Skeletal muscle cell (primary cell): ENCODE data around the gene HNRNPUL2.
"Not testable (repeated sequence)": the region's sequence is repeated elsewhere in the genome, so short reads cannot be mapped to it uniquely, and the experiment has no call there.

ENCODE experiments used
- DNase-seq: peaks from one replicate; pipeline ENCODE4 v3.0.0-alpha.2; 2010; ENCODE audit warnings: low read depth
- H3K4me3 ChIP-seq: 2 replicates; pipeline ENCODE4 v1.5.1; 2011; ENCODE audit warnings: low read depth, mild to moderate bottlenecking, control low read depth, low read length, moderate library complexity

HNRNPUL2 gene

GRCh38 chr11:62707277-62707861 lies 19.9 kb downstream of the HNRNPUL2 start, which contains the start of the genes BSCL2 and GNG3:
BSCL2 (minus strand) TSS chr11:62707424; CDS start chr11:62707195, 229 bp downstream.
GNG3 (plus strand) TSS chr11:62707676; CDS start chr11:62708296, 620 bp downstream.
- H3K4me3 ChIP-seq = peak within 1 kb of the TSS; percentile 61
- DNase-seq = no peak

DNA sequence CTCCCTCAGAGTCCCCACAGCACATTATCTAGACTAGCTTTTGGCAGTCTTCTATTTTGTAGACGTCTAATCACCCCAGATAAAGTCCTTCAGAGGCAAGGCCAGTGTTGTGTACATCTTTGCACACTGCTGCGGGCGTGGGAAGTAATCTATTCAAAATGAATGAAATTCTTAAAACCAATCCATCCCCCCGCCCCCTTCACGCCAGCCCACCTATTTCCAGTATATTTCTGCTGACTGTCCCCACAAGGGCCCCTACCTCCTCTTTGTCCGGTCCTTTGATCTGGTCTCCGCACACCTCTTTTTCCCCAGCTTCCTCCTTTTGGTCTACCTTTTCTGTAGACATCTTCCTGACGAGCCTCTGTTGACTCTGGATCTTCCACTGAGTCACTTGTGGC lies 20.4 kb downstream of the HNRNPUL2 start:
- peak overlapping the region; percentile 61 for H3K4me3 ChIP-seq
- no peak for DNase-seq

DNA sequence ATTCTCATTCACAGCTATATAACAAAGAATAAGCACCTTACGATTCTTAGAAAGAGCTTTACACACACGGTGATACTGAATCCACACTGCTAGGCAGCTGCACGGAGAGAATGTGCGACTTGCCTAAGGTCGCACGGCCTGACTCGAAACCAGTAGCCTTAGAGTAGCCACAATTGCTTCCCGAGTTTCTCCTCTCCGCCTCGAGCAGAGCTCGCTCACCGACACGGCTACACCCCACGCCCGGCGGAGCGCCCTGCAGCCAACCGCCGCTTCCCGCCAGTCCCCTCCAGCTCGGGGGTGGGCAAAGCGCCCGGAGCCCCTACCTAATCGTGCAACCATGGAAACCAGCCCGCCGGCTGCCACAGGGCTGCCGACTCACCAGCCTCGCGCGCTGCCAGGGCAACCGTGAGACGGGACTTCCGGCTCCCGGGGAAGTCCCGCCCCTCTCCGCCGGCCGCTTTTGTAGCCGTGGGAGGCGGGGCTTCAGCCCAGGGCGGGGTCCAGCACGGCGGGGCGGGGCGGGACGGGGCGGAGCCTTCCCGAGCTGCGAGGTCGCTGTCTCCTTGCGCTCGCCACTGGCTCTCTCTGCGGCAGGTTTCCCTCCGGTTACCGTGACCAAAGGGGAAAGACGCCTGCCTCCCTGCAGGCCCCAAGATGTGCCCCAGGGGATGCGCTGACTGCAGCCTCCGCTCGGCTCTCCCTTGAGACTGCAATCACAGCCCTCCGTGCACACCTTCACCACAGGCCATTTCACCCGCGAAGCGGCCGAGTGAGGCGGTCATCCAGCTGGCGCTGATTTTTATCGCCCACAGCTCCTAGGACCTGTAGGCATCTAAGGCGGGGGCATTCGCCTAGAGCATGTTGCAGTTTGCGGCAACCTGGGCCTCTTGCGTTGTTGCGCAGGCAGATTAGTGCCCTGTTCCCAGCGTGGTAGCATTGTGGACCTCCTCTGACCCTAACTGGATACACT lies 21.1 kb downstream of the HNRNPUL2 start:
- H3K4me3 ChIP-seq = peak overlapping the region; percentile 61
- DNase-seq = peak; percentile 77

DNA sequence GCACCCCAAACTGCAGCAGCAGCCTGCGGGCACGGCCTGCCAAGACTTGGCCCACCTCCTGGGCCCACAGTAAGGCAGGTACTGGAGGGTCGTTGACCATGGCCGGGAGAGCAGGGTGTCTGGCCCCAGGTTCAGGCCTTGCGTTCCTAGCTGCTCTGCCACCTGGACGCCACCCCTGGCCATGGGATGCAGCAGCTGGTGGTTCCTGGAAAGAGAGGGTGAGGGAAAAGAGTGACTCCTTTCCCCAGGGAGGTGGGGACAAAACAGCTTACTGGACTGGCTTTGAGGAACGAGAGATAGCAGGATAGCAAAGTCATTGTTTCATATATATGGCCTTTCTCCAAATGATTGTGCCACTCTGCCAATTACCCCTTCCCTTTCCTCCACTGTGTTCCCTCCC lies 21.8 kb downstream of the HNRNPUL2 start:
- no peak for DNase-seq
- H3K4me3 ChIP-seq = peak overlapping the region; percentile 61

DNA sequence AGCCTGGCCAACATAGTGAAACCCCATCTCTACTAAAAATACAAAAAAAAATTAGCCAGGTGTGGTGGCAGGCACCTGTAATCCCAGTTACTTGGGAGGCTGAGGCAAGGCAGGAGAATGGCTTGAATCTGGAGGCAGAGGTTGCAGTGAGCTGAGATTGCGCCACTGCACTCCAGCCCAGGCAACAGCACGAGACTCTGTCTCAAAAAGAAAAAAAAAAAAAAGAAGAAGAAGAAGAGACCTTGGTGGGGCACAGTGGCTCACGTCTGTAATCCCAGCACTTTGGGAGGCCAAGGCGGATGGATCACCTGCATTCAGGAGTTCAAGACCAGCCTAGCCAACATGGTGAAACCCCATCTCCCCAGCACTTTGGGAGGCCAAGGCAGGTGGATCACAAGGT lies 23.3 kb downstream of the HNRNPUL2 start:
- not testable (repeated sequence) for H3K4me3 ChIP-seq, DNase-seq

GRCh38 chr11:62702246-62702645 lies 25.0 kb downstream of the HNRNPUL2 start:
- H3K4me3 ChIP-seq = no peak overlapping the region
- no peak for DNase-seq

- no peak for DNase-seq
- H3K4me3 ChIP-seq = no peak overlapping the region
These were observed 32.6 kb downstream of the HNRNPUL2 start for GRCh38 chr11:62694455-62695167.

DNA sequence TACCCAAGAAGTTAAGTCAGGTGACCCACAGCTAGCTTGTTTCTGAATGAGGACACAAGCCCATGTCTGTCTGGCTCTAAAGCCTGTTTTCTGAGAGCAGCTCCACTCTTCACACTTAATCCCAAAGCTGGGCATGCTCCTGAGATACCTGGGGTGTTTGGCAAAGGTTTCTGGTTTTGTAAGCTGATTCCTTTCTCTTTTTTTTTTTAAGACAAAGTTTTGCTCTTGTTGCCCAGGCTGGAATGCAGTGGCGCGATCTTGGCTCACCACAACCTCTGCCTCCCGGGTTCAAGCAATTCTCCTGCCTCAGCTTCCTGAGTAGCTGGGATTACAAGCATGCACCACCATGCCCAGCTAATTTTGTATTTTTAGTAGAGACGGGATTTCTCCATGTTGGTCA lies 33.6 kb downstream of the HNRNPUL2 start:
- H3K4me3 ChIP-seq, DNase-seq: not testable (repeated sequence)

- DNase-seq = peak; percentile 71
- no peak within 1 kb of the TSS for H3K4me3 ChIP-seq
These were observed 37.7 kb downstream of the HNRNPUL2 start, which contains the start of gene LRRN4CL for GRCh38 chr11:62689421-62690183. LRRN4CL (minus strand) TSS chr11:62689530; CDS start chr11:62688508, 1,022 bp downstream.

- no peak overlapping the region for H3K4me3 ChIP-seq
- DNase-seq = no peak
These were observed 38.8 kb downstream of the HNRNPUL2 start for GRCh38 chr11:62688491-62688890.

- DNase-seq = no peak
- no peak overlapping the region for H3K4me3 ChIP-seq
These were observed 39.5 kb downstream of the HNRNPUL2 start for GRCh38 chr11:62687508-62688396.

DNA sequence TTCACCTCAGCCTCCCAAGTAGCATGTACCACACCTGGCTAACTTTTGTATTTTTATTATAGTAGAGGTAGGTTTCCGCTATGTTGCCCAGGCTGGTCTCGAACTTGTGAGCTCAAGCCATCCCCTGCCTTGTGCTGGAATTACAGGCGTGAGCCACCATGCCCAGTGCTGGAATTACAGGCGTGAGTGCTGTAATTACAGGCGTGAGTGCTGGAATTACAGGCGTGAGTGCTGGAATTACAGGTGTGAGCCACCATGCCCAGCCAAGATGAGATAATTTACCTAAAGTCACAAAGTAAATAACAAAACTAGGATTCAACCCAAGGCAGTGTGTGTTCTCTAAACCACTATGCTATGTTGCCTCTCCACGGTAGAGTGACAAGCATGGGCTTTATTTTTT lies 44.7 kb downstream of the HNRNPUL2 start:
- H3K4me3 ChIP-seq = no peak overlapping the region
- no peak for DNase-seq

- no peak overlapping the region for H3K4me3 ChIP-seq
- DNase-seq = peak; percentile 86
These were observed 46.4 kb downstream of the HNRNPUL2 start for GRCh38 chr11:62680825-62681240.

DNA sequence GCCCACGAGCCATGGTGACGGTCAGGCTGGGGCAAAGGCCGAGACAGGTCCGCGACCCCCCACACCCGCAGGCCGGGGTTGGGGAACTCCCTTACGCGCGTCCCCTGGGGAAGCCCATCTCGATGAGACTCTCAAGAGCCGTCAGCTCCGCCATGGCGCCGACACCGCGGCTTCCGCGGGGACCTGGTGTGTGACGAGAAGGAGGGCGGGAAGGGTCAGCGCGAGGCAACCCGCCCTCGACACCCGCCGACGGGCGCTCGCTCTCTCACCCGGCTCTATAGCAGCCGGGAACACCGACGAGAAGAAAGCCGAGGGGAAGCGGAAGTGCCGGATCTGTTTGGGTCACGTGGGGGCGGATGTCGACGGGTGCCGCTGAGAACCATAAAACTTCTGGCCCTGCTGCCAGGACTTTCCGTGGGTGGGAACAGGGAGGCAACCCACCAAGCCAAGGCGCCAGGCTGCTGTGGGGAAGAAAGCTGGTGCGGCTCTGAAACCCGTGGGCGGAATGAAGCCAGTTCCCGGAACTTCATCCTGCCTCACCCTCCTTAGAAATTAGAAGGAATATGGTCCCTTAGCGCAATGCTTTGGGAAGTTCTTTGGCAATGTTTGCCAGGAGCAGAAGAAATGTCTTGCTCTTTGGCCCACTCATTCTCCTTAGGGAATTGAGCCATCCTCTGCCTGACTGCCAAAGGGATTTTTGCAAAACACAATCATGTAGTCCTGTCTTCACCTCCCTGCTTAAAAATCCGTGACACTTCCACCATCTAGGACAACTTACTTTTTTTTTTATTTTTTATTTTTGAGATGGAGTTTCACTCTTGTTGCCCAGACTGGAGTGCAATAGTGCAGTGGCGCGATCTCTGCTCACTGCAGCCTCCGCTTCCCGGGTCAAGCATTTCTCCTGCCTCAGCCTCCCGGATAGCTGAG lies 48.2 kb downstream of the HNRNPUL2 start, which contains the start of gene UBXN1:
Gene UBXN1, minus strand, starts transcription at position 304 of the 927 bp plus-strand sequence. Its CDS starts 150 bp downstream, at position 154.
- DNase-seq = peak; percentile 92
- H3K4me3 ChIP-seq = peak within 1 kb of the TSS; percentile 99

DNA sequence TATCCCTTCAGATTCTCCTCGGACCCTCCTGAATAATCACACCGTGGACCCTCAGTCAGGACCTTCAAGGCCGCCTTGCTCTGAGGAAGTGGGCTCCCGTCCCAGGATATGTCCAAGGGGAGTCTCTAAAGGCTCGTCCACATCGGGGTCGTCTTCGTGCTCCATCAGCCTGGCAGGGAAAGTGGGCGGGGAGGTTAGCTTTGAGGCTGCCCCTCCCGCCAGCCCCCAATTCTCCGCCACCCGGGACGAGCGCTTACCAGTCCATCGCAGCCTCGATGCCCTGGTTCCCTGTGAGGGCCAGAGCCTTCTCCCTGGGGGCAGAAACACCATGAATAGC lies 48.9 kb downstream of the HNRNPUL2 start:
- DNase-seq = no peak
- peak overlapping the region; percentile 99 for H3K4me3 ChIP-seq

- no peak for DNase-seq
- peak overlapping the region; percentile 99 for H3K4me3 ChIP-seq
These were observed 49.5 kb downstream of the HNRNPUL2 start for GRCh38 chr11:62677714-62678113.

DNA sequence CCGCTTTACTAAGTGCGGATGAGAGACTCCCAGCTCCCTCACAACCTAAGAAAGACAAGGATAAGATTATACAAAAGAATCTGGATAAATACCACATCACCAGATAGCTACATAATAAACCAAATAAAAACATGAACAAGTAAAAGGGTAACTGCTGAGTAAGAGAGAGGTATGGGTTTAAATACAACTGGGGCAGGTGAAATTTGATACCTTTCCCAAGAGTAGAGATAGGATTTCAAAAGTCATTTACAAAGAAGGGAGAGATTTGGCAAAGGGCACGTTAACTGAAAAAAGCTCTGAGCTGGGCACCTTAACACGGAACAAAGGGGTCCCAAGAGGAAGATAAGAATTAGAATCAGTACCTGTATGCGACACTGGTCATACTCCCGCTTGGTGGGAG lies 50.1 kb downstream of the HNRNPUL2 start:
- no peak overlapping the region for H3K4me3 ChIP-seq

More for the DNA sequence above, 50.1 kb downstream of the HNRNPUL2 start:
- DNase-seq = no peak
